T-helper 1 cell treated with Interleukin-12 subunit alpha and Interleukin-12 subunit beta and Interleukin-4 antibody, amounts not matched to agents 30 ng/mL and 1 ng/mL, for 36 hours (primary cell): Measurements from ENCODE around the gene HRH1. TPM values are rescaled to one million over a fixed set of nuclear protein-coding genes. Genes with fewer than 3 reads are reported as not detected.

Experiments used
- intact Hi-C: fragments of 100-400 bp; cut with micrococcal nuclease; formaldehyde crosslinking; loops from one replicate; pipeline ENCODE4 v1.15.1; 2024
- total RNA-seq: library from RNA; stranded (reverse); gene quantifications from 2 replicates; pipeline ENCODE4 v1.2.3, GENCODE V29; 2022

Gene HRH1
- total RNA-seq, 1 donor from 2014 or later = 0.17 TPM

DNA sequence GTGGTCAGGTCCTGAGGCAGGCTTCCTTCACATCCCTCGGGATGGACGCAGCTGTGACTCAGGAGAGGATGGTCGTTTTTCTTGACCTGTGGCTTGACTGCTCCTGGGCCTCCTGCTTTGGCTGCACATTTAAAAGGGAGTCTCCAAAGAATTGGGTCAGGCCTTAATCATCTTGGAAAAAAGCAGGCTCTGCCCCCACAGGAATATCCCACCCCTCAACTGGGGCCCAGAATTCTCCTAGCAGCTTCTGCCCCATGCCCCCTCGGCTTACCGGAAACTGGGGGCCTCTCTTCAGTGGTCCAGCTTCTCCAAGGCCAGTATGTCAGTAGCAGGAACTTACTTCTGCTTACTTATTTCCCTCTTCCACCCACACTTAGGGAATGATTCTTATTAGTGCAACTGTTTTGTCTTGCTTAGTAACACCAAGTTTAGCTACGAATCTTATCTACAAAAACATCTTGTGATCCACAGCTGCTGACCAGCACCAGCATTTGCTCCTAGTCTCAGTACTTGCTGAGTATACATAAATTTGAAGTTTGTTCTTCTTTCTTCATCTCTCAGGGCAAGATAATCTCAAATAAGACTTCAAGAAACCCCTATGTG is 153.6 kb downstream of the HRH1 start:
- intact Hi-C loops = loop anchor here (1.0 kb wide), 3 partner anchors 17 to 70 kb away; partner anchors contain the start of gene ATG7

DNA sequence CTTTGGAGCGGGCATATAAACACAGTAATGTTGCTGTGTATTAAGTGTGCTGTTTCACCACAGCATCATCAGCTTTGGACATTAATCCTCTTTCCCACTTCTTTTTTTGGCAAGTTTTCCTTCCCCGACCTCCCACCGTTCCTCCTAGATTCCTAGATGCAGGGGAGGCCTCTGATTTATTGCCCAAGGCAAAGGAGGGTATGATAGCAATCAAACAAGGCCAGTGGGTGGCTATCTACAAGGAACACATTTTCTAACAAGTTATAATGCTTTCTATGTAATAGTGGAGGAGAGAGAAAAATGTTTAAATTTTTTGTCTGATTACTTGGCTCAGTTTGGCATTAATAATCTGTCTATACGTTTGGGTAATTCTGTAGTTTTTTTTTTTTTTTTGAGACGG is 156.0 kb downstream of the HRH1 start:
- intact Hi-C loops = no loop called here

DNA sequence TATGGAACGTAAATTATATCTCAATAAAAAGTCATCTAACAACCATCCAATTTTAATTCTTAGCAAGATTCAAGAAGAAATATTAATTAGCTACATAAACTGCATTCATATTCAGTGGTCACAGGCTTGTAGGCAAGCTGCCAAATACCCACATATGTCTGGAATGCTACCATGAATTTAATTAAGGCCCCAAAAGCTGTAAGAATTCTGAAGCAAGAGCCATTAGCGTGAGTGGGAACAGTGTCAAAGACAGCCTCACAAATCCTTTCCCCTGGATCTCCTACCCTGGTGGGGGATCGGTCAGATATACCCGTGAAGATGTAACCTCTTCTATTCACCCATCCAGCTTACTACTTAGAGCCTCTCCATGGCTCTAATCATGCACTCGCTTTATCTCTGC is 157.9 kb downstream of the HRH1 start:
- intact Hi-C loops = no loop called here

Other genes starting within 250 kb of the HRH1 start
- not detected in 2 replicates for gene SLC6A1, start 161.7 kb upstream of the HRH1 start, total RNA-seq
- 36.7 and 41.7 TPM in 2 replicates for gene ATG7, start 117.9 kb downstream of the HRH1 start, total RNA-seq